ENCODE results near the gene CLCNKB. TPM values are rescaled to one million over a fixed set of nuclear protein-coding genes. Genes with fewer than 3 reads are reported as not detected.
"Not testable (repeated sequence)": the region's sequence is repeated elsewhere in the genome, so short reads cannot be mapped to it uniquely, and the experiment has no call there.

The CLCNKB gene
- total and polyA plus RNA-seq, 2 of the 4 experiments (the other 2 are of a cell fraction): 0.09 TPM; not detected in 1

- H3K4ac ChIP-seq (ENCODE audit: low read depth, low read length); H2BK5ac ChIP-seq (ENCODE audit: low read depth, low read length, poor library complexity, severe bottlenecking); DNase-seq; H2AK9ac ChIP-seq (replicated peaks; ENCODE audit: low read depth, low read length, poor library complexity); H2BK15ac ChIP-seq (ENCODE audit: low read depth, low read length); POLR2A ChIA-PET (ENCODE audit: unreplicated experiment); H3K4me1 ChIP-seq (ENCODE audit: control insufficient read depth, insufficient read depth, low read length); CTCF ChIA-PET; H2AFZ ChIP-seq (replicated peaks; ENCODE audit: low read length, poor library complexity); ATAC-seq (ENCODE audit: low read depth); H4K5ac ChIP-seq (ENCODE audit: low read depth, low read length); H3K27ac ChIP-seq (ENCODE audit: insufficient read depth, low read length); H3K56ac ChIP-seq (ENCODE audit: extremely low read depth, insufficient read depth, low read length); H2AK5ac ChIP-seq (ENCODE audit: low read depth, low read length); H2BK20ac ChIP-seq (ENCODE audit: low read depth, low read length); H3K9me1 ChIP-seq (ENCODE audit: insufficient read depth, low read length); intact Hi-C loops (cut with micrococcal nuclease); H3K9me3 ChIP-seq (ENCODE audit: control insufficient read depth, insufficient read depth, low read length); H3K36me3 ChIP-seq (ENCODE audit: control insufficient read depth, insufficient read depth, low read length); H3K18ac ChIP-seq (ENCODE audit: low read depth, low read length); BruUV-seq (replicated peaks); H2BK120ac ChIP-seq (ENCODE audit: low read depth, low read length); H4K91ac ChIP-seq (ENCODE audit: insufficient read depth, low read depth, low read length); dilution Hi-C loops (cut with HindIII; ENCODE audit: low sequenced_read_pairs, unreplicated experiment); H3K9ac ChIP-seq (ENCODE audit: low read depth, low read length); H3K79me1 ChIP-seq (ENCODE audit: low read depth in 1 of 2, low read length in 2 of 2); in situ Hi-C loops (cut with MboI; ENCODE audit: low sequenced_read_pairs); H3K4me3 ChIP-seq (ENCODE audit: insufficient read depth, low read depth, low read length); H3K4me2 ChIP-seq (ENCODE audit: low read depth, low read length); H4K8ac ChIP-seq (ENCODE audit: low read depth in 2 of 2, low read length in 2 of 2); H4K20me1 ChIP-seq (ENCODE audit: insufficient read depth, low read length); H3K23ac ChIP-seq (ENCODE audit: low read depth, low read length); H3K14ac ChIP-seq (replicated peaks; ENCODE audit: low read depth, low read length): not testable (repeated sequence)
- no CpG with 5 or more reads among the region's 10 CpGs for WGBS, 2 experiments (ENCODE audit: extremely low coverage in 2 of 2, insufficient read length in 1 of 2)
- H3K27me3 ChIP-seq (ENCODE audit: control insufficient read depth, insufficient read depth, low read length): peaks cover 14% of the 10 kb centered on the region
Measured at GRCh38 chr1:16026302-16026701, 17.3 kb upstream of the CLCNKB start.
